Prostate gland (tissue), 2 donors: ENCODE measurements around the gene CRTAC1. TPM values are rescaled to one million over a fixed set of nuclear protein-coding genes. Genes with fewer than 3 reads are reported as not detected.

Experiments used
- DNase-seq: peaks from one replicate; pipeline ENCODE4 v3.0.0-alpha.2; 2019; ENCODE audit warnings: low spot score
- H3K27ac ChIP-seq, 2 donors: fragments of 200-600 bp; sonication (generic); 2 replicates each; pipeline ENCODE4 v1.5.1; 2017 to 2019
- H3K27me3 ChIP-seq: fragments of 200-600 bp; sonication (generic); replicated peaks from 2 replicates; pipeline ENCODE4 v1.5.1; 2019; ENCODE audit not compliant: insufficient read depth
- H3K36me3 ChIP-seq, 2 donors: fragments of 200-600 bp; sonication (generic); 1 replicate in 1 of 2; 2 replicates in 1 of 2; pipeline versions ENCODE4 v1.5.1 to v1.8.1; 2017 to 2019
- H3K4me1 ChIP-seq: fragments of 200-600 bp; sonication (generic); replicated peaks from 2 replicates; pipeline ENCODE4 v1.5.1; 2019
- H3K4me3 ChIP-seq, 2 donors: fragments of 200-600 bp; sonication (generic); 2 replicates each; pipeline ENCODE4 v1.5.1; 2017 to 2019
- H3K9me3 ChIP-seq: fragments of 200-600 bp; sonication (generic); 2 replicates; pipeline ENCODE4 v1.5.1; 2017
- CTCF ChIP-seq, 4 experiments: fragments of 200-600 bp in 2 of 4; fragments of 450-650 bp in 2 of 4; sonication (generic) in 2 of 4; IDR thresholded peaks; 1 replicate in 3 of 4; 2 replicates in 1 of 4; pipeline ENCODE4 v1.5.1; 2016 to 2019; ENCODE audit warnings: antibody characterized with exemption in 4 of 4, mild to moderate bottlenecking in 2 of 4, moderate library complexity in 2 of 4
- POLR2A ChIP-seq: fragments of 450-650 bp; IDR thresholded peaks from one replicate; pipeline ENCODE4 v1.6.1; 2016; ENCODE audit warnings: antibody characterized with exemption, mild to moderate bottlenecking
- POLR2AphosphoS5 ChIP-seq: sonication (generic); formaldehyde crosslinking; IDR thresholded peaks from one replicate; pipeline ENCODE4 v1.6.1; 2017; ENCODE audit warnings: antibody characterized with exemption
- WGBS: methylation state at CpG from one replicate; pipeline ENCODE4 v1.1.5; 2018; 5-methylcytosine and 5-hydroxymethylcytosine counted together
- intact Hi-C: fragments of 100-400 bp; cut with DNase I; formaldehyde crosslinking; loops from one replicate; pipeline ENCODE4 v1.14.2; 2022
- total RNA-seq, 2 donors: library from RNA; depleted of rRNA; stranded (reverse); fragments of >200 nt; gene quantifications; one replicate each; pipeline ENCODE4 v1.1.0, GENCODE V29; 2016

Gene CRTAC1
- total RNA-seq, 2 donors from 2014 or later, result 3.8 to 8.9 TPM

DNA sequence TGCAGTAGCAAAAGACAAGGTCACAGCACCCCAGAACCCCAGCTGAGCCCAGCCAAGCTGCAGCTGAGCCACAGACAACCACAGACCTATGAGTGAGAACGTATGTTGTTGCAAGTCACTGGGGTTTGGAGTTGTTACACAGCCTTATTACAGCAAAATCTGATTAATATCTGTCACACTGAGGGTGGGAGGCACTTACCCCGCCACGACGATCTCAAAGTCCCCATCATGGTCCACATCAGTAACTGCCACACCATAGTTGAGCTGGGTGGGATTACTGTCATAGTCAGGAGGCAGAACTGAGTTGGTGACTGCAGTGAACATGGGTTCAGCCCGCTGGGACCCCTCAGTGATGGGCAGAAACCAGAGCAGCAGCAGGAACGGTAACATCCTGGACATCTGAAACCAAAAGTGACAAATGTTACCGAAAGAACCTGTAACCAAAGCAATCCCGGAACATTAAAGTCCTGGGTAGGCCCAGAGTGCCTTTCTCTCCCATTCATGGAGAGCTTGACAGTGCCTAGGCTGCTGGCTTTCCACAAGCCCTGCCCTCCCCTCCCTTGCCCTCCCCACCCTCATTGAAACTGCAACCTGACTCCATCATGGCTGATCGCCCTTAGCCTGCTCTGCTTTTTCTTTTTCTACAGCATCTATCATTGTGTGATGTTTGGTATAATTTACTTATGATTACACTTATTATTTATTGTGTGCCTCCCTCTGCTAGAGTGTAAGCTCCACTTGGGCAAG, 19.3 kb downstream of the CRTAC1 start:
- TF ChIP-seq CTCF (IDR thresholded peaks at IDR 0.05), result no peak
- TF ChIP-seq POLR2AphosphoS5, result no peak
- TF ChIP-seq POLR2A, result no peak
- peaks cover 2% of the 10 kb centered on the region for H3K27me3 ChIP-seq
- no peak overlapping the region for H3K27ac ChIP-seq
- H3K9me3 ChIP-seq, result no peaks in the 10 kb centered on the region
- H3K4me3 ChIP-seq, result no peak overlapping the region
- no peak for DNase-seq
- no peaks in the 10 kb centered on the region for H3K4me1 ChIP-seq
- 69% methylated on average over 9 of the region's 9 CpGs for WGBS
- intact Hi-C loops, result no loop called here
- no peaks in the 10 kb centered on the region for H3K36me3 ChIP-seq

GRCh38 chr10:98006266-98006665, 24.2 kb downstream of the CRTAC1 start:
- no peak for DNase-seq
- TF ChIP-seq POLR2AphosphoS5, result no peak
- no peak for TF ChIP-seq POLR2A
- TF ChIP-seq CTCF (IDR thresholded peaks at IDR 0.05), result no peak
- intact Hi-C loops, result no loop called here
- no peaks in the 10 kb centered on the region for H3K36me3 ChIP-seq
- 10% methylated on average over 12 of the region's 12 CpGs for WGBS
- H3K27ac ChIP-seq, result no peak overlapping the region
- peaks cover 2% of the 10 kb centered on the region for H3K27me3 ChIP-seq
- no peak overlapping the region for H3K4me3 ChIP-seq
- H3K4me1 ChIP-seq, result no peaks in the 10 kb centered on the region
- H3K9me3 ChIP-seq, result no peaks in the 10 kb centered on the region

DNA sequence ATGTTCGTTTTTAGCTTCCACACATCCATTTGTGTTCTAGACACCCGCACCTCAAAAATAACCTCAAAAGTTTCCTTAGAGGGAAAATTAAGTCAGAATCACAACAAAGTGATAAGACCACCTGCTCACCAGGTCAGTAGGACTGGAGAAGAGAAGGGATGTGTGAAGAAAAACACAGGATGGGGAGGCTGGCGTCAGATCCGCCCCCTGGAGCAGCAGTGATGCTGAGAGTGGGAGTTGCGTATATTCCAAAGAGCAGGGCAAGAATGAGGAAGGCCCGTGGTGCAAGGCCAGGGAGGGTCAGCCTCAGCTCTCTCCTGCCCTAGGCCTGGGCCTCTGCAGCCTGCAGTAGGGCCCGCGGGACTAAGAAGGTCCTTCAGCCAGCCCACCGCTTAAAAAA, 28.7 kb downstream of the CRTAC1 start:
- DNase-seq, result no peak
- Histone ChIP-seq H3K36me3 (no peaks in the 10 kb centered on the region), H3K4me3 (no peak overlapping the region), H3K9me3 (no peaks in the 10 kb centered on the region), H3K27me3 (no peaks in the 10 kb centered on the region), H3K4me1 (no peaks in the 10 kb centered on the region), H3K27ac (no peak overlapping the region)
- TF ChIP-seq POLR2A, result no peak
- no peak for TF ChIP-seq POLR2AphosphoS5
- TF ChIP-seq CTCF (IDR thresholded peaks at IDR 0.05), result no peak
- WGBS, result 82% methylated on average over 9 of the region's 9 CpGs
- intact Hi-C loops, result no loop called here

- no peaks in the 10 kb centered on the region for H3K27me3 ChIP-seq
- DNase-seq, result no peak
- no peak for TF ChIP-seq POLR2A
- no peak for TF ChIP-seq POLR2AphosphoS5
- no peak for TF ChIP-seq CTCF (IDR thresholded peaks at IDR 0.05)
- no peaks in the 10 kb centered on the region for H3K9me3 ChIP-seq
- H3K4me1 ChIP-seq, result no peaks in the 10 kb centered on the region
- H3K36me3 ChIP-seq, result no peaks in the 10 kb centered on the region
- H3K4me3 ChIP-seq, result no peak overlapping the region
- no peak overlapping the region for H3K27ac ChIP-seq
- 93% methylated on average over 11 of the region's 11 CpGs for WGBS
- intact Hi-C loops, result no loop called here
These were observed 30.1 kb downstream of the CRTAC1 start for GRCh38 chr10:98000346-98000745.

DNA sequence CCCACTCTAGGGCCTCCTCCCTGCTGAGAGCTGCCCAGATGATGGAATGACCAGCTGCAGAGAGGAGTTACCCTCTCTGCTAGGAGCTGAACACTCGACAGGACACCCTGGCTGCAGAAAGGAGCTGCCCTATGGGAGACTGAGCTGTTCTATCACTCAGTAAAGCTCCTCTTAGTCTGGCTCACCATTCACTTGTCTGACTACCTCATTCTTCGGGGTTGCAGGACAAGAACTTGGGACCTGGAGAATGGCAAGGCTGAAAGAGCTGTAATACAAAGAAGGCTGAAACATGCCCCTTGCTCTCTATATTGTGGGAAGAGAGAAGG, 30.5 kb downstream of the CRTAC1 start:
- no peak overlapping the region for H3K27ac ChIP-seq
- intact Hi-C loops, result no loop called here
- no peaks in the 10 kb centered on the region for H3K36me3 ChIP-seq
- H3K9me3 ChIP-seq, result no peaks in the 10 kb centered on the region
- no peak for DNase-seq
- WGBS, result 82% methylated on average over 2 of the region's 2 CpGs
- no peaks in the 10 kb centered on the region for H3K4me1 ChIP-seq
- no peak overlapping the region for H3K4me3 ChIP-seq
- no peaks in the 10 kb centered on the region for H3K27me3 ChIP-seq
- TF ChIP-seq POLR2A (no peak), POLR2AphosphoS5 (no peak), CTCF (IDR thresholded peaks at IDR 0.05) (no peak)
